Esophagus muscularis mucosa (tissue), 2 donors: Measurements from ENCODE around the gene MT1E.

Source experiments
- POLR2A ChIP-seq: fragments of 450-650 bp; IDR thresholded peaks from one replicate; pipeline ENCODE4 v1.6.1; 2017; ENCODE audit warnings: antibody characterized with exemption, moderate library complexity, mild to moderate bottlenecking, low read depth
- POLR2AphosphoS5 ChIP-seq, 2 donors: sonication (generic); formaldehyde crosslinking; IDR thresholded peaks; one replicate each; pipeline ENCODE4 v1.6.1; 2017; ENCODE audit warnings: antibody characterized with exemption in 2 of 2

- TF ChIP-seq POLR2AphosphoS5 (IDR thresholded peaks at IDR 0.05) (no peak), POLR2A (no peak)
Observed at GRCh38 chr16:56640076-56640475, 14.5 kb downstream of the MT1E start.
